HG03378 (cell line): ENCODE results near the gene NHLRC3.
"Not testable (repeated sequence)": the region's sequence is repeated elsewhere in the genome, so short reads cannot be mapped to it uniquely, and the experiment has no call there.

Source experiments
- ATAC-seq: cut with Tn5 transposase; IDR thresholded peaks from one replicate; pipeline ENCODE4 v1.9.1; 2021; ENCODE audit warnings: mild to moderate bottlenecking, moderate library complexity; ENCODE audit not compliant: unreplicated experiment

NHLRC3 gene

GRCh38 chr13:39037880-39038568, at the start of gene NHLRC3, which contains the start of gene PROSER1:
TSS of gene NHLRC3 (plus strand) at chr13:39038456. CDS start at chr13:39038640, 184 bp downstream.
TSS of gene PROSER1 (minus strand) at chr13:39038089. CDS start at chr13:39037242, 847 bp downstream.
- ATAC-seq: peak; percentile 63

DNA sequence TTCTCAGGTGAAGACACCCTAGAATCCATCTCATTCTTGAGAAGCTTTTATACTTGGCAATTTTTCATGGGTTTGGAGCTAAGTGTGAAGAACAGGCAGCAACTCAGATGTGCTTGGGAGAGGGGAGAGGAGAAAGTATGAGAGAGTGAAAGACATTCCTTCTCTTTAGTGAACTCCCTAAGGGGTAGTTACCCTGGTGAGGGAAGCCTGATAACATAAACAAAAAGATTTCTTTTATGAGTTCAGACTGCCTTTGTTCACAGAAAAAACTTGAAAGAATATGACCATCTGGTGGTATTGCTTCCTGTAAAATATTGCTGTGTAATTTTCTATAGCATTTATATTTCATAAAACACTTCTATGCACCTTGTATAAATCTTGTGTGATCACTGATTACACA, 47.6 kb upstream of the NHLRC3 start, which contains the start of gene STOML3:
Gene STOML3 (minus strand): TSS at position 139 of the 400 bp plus-strand sequence. CDS start 110 bp downstream, at position 29.
- no peak for ATAC-seq

DNA sequence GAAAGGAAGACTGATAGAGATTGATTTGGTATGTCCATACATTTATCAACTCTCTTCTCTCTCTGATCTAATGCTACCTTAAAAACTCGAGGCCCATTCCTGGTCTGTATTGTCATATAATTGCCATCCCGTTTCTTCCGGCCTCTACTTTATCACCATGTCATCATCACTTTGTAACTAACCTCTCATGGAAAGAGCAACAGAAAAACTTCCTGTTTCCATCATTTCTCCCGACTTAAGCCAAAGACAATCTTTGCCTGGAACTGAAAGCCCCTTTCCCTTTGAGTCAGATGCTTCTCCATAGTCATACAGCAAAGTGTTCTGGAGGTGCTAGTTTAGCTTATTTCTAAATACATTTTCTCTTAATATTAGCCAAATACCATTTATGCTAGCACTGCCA, 44.9 kb upstream of the NHLRC3 start:
- ATAC-seq: no peak

DNA sequence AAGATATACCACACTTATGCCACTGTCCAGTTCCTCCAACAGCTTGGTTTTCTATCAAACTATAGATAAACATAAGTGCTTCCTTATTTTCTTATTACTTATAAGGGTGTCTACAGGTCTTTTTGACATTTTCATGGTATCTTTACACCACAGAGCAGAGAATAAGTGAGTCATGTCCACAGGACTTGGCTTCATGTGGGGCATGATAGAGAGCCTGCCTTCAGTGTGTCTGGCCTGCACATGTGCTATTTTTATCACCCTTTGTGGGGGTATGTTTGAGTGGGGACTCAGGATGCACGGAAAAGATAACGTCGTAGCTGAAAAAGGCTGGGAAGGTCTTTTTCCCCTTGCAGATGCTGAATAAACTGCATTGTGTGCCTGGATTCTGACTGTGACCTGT, 39.5 kb upstream of the NHLRC3 start:
- no peak for ATAC-seq

- ATAC-seq: not testable (repeated sequence)
Measured at GRCh38 chr13:39006371-39007111, 31.7 kb upstream of the NHLRC3 start.

DNA sequence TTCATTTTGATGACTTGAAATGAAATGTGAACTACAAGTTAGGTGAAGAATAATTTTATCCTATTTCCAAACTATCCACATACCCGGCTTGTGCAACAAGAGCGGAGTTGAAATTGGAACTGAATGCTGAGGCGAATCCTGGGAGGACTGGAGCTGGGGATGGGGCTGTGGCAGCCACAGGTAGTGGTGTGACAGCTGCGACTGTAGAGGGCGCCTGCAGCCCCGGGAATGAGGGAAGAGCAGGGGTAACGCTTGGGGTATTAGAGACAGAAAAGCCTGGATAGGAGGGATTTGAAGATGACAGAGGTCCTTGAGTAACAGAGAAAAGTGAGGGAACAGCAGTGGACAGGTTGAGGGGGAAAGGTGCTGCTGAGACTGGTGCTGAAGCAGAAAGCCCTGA, 25.6 kb upstream of the NHLRC3 start:
- ATAC-seq: no peak

- no peak for ATAC-seq
Measured at GRCh38 chr13:39013462-39013861, 24.8 kb upstream of the NHLRC3 start.

GRCh38 chr13:39016087-39016486, 22.2 kb upstream of the NHLRC3 start:
- peak; percentile 94 for ATAC-seq

DNA sequence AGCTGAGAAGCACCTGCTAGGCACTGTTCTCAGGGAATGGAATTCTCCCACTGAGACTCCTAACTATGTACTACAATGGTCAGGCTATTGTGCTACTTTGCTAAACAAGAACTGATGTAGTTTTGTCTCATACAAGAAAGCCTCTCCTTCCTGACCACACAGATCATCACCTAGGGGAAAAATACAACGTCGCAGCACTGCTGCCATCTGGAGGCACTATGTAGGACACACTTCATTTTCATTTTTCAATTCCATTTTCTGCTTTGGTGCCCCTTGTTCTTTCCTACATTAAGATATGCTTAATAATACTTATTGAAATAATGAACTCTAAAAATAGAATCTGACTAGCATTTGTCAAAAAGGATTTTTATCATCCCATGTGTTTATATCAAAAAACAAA, 21.5 kb upstream of the NHLRC3 start:
- peak; percentile 71 for ATAC-seq

DNA sequence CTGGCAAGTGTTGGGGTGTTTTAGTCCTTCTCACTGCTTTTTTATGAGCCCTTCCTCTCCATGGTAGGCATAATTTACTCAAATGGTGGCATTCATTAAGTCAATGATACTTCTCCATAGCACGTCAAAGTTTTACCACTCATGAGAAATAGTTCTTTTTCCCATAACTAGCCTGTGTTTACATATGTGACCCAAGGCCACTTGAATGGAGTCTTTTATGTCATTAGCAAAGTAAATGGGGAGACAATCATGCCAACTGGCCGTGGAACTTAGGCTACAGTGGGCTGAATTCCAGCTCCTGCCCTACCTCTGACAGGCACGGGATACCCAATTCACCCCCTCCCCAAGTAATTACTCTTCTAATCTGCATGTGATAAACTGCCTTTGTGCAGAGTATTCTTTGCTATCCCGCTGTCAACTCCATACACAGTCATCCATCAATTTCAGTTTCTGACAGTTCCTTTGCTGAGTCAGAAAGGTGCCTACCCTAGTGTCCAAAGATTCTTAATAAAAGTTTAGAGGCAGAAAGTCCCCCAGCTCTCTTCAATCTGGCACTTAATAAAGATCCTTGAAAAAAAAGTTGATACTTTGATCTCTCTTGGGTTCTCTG, 17.3 kb upstream of the NHLRC3 start:
- ATAC-seq: no peak

DNA sequence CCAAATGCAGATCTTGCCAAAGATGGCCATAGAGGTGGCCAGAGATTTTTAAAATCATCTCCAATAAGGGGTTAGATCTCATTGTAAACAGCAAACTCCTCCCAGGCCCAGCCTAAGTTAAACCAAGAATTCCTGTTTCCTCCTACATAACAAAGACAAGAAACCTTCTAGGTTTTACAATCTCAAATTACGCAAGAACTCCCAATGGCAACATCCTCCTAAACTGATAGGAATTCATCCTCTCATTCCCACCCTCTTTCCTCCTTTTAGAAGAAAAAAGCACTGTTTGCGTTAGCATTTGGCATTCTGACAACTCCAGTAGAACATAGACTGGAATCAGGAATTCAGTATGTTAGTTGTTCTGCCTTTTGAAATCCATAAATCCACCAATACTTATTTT, 14.9 kb upstream of the NHLRC3 start:
- ATAC-seq: no peak

- ATAC-seq: no peak
Measured at GRCh38 chr13:39023761-39024160, 14.5 kb upstream of the NHLRC3 start.

DNA sequence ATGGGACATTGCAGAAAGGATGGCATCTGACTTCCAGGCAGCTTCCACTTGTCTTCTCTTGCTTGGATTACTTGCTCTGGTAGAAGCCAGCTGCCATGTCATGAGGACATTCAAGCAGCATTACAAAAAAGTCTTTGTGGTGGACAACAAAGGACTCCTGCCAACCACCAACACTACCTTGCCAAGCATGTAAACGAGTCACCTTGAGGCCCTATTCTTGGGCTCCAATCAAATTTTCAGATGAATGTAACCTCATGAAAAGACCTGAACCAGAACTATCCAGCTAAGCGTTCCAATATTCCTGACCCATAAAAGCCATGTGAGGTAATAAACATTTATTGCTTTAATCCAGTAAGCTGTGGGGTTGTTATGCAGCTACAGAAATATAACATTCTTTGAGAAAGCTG, 12.8 kb upstream of the NHLRC3 start:
- no peak for ATAC-seq

- ATAC-seq: no peak
Measured at GRCh38 chr13:39032150-39032549, 6.1 kb upstream of the NHLRC3 start.

- no peak for ATAC-seq
Measured at GRCh38 chr13:39034085-39034484, 4.2 kb upstream of the NHLRC3 start.

GRCh38 chr13:39035204-39035603, 3.1 kb upstream of the NHLRC3 start:
- no peak for ATAC-seq

- ATAC-seq: no peak
Measured at GRCh38 chr13:39035799-39036198, 2.5 kb upstream of the NHLRC3 start.

GRCh38 chr13:39036212-39036611, 2.0 kb upstream of the NHLRC3 start:
- no peak for ATAC-seq

DNA sequence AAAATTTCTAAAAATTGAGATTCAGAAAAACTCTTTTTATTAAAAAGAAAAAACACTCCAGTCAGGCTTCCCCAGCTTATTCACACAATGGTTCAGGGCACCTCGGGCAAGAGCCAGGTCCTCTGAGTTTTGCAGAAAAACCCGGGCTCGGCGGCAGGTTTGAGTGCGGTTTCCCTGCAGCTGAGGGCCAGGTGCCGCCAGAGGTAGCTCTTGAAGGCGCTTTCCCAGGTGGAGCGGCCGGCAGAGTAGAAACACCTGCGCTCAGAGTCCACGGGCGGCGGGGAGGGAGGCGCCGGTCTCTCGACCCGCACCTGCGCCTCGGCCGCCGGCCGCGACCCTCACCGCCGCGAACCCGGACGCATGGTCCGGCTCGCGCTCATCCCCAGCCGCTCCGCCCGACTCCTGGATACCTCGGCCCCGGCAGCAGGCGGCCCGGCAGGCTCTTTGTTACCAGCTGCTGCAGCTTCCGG, 811 bp upstream of the NHLRC3 start:
- ATAC-seq: peak; percentile 19

DNA sequence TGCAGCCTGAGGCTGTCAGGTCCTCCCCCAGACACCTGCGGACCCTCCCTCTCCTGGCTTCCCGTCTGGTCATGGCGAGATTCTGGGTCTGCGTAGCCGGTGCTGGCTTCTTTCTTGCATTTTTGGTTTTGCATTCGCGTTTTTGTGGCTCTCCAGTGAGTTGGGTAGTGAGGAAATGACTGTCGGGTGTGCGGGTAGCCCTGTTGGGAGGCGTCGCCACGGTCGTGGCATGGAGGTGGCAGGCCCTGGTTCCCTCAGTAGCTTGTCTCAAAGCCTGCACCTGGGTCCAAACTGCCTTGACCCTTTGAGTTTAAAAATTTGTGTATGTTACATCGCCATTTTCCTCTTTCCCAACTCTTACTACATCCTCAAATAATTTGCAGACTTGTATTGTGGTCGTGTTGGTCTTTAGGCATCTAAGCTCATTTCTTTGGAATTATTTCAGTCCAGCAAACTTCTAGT, 344 bp downstream of the NHLRC3 start:
- peak; percentile 31 for ATAC-seq

DNA sequence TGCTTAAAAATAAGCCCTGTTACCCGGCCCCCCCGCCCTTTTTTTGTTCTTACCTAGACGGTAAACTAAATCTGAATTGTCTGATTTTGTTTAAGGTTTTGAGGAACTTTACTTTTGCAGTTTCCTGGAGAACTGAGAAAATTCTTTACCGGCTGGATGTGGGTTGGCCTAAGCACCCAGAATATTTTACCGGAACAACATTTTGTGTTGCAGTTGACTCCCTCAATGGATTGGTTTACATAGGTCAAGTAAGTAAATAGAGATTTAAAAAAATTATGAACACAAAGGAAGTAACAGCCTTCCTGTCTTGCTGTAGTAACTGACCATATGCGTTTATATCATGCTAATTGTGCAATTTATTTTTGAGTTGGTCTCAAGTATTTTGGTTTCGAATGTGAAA, 785 bp downstream of the NHLRC3 start:
- no peak for ATAC-seq

DNA sequence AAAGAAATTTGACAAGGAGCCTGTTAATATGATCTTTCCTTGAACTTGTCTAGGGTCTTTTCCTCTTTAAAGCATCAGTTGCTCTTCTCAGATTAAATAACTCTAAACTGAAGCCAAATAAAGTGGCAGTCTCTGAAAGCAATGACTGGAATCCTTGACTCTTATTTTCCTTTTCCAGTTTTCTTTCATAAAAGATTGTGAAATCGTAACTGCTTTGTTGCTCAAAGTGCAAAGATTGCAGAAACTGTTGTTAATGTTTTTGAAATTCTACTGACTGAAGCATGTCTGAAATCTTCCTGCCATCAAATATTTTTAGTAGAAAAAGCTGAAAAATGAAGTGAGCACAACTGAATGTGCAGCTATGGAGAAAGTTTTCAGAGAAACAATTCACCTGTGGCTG, 1.9 kb downstream of the NHLRC3 start:
- ATAC-seq: no peak
